Measurements from ENCODE around the gene SYCN. TPM values are rescaled to one million over a fixed set of nuclear protein-coding genes. Genes with fewer than 3 reads are reported as not detected.
"Not testable (repeated sequence)": the region's sequence is repeated elsewhere in the genome, so short reads cannot be mapped to it uniquely, and the experiment has no call there.

SYCN gene
- total and polyA plus RNA-seq, 2 of the 8 experiments (the other 6 are each of a cell fraction or from before 2014, with no cell fraction given) = not detected

- H3K23ac ChIP-seq (ENCODE audit: insufficient read length); H2AFZ ChIP-seq (ENCODE audit: low read length); H2AK5ac ChIP-seq (ENCODE audit: low read depth, low read length); H3K56ac ChIP-seq (replicated peaks; ENCODE audit: insufficient read length, low read depth, low read length); H2BK5ac ChIP-seq (ENCODE audit: low read depth, low read length); H2BK15ac ChIP-seq (ENCODE audit: low read length); H3K79me1 ChIP-seq (ENCODE audit: low read depth, low read length); H4K5ac ChIP-seq (ENCODE audit: insufficient read length, low read depth, low read length); FAIRE-seq; H3K14ac ChIP-seq (ENCODE audit: insufficient read length); H4K91ac ChIP-seq (replicated peaks; ENCODE audit: insufficient read length, low read length); H2BK12ac ChIP-seq (ENCODE audit: low read depth, low read length); H3K9ac ChIP-seq (replicated peaks in 1 of 4; ENCODE audit: extremely low read depth in 1 of 4, low read depth in 3 of 4, low read length in 3 of 4); H3K23me2 ChIP-seq (ENCODE audit: low read depth, low read length); DNase-seq (ENCODE audit: low read depth in 1 of 2, low spot score in 2 of 2); H3K9me3 ChIP-seq (ENCODE audit: insufficient read depth in 2 of 2, low read depth in 1 of 2, low read length in 1 of 2); POLR2A ChIA-PET (ENCODE audit: partially characterized antibody); H3K36me3 ChIP-seq (ENCODE audit: control insufficient read depth in 2 of 4, insufficient read depth in 4 of 4, low read length in 3 of 4); H3K4me3 ChIP-seq (ENCODE audit: extremely low read depth in 1 of 4, insufficient read depth in 2 of 4, low read depth in 3 of 4, low read length in 4 of 4); H3K18ac ChIP-seq (ENCODE audit: extremely low read depth, low read length); H4K8ac ChIP-seq (ENCODE audit: extremely low read depth, insufficient read depth, low read length); H3K4me2 ChIP-seq (ENCODE audit: insufficient read depth in 1 of 2, low read depth in 2 of 2, low read length in 2 of 2); H3K79me2 ChIP-seq (ENCODE audit: control insufficient read depth in 1 of 2, insufficient read depth in 2 of 2, low read length in 2 of 2); H3K27ac ChIP-seq (ENCODE audit: low read depth, low read length); H2BK120ac ChIP-seq (replicated peaks; ENCODE audit: low read depth, low read length); H4K20me1 ChIP-seq (replicated peaks in 1 of 2; ENCODE audit: control insufficient read depth in 1 of 2, insufficient read depth in 2 of 2, low read length in 2 of 2); H3K4ac ChIP-seq (replicated peaks; ENCODE audit: insufficient read length, low read depth, low read length); H2BK20ac ChIP-seq (ENCODE audit: low read length): not testable (repeated sequence)
- Histone ChIP-seq H3K27me3 (replicated peaks in 1 of 4; ENCODE audit: control insufficient read depth in 3 of 4, extremely low read depth in 1 of 4, insufficient read depth in 3 of 4, low read length in 3 of 4) (peaks cover 21 to 26% (median 22%) of the 10 kb centered on the region in 4 experiments), H3K4me1 (replicated peaks in 1 of 4; ENCODE audit: control insufficient read depth in 3 of 4, insufficient read depth in 4 of 4, low read length in 3 of 4) (peaks cover 0 to 14% (median 7%) of the 10 kb centered on the region in 4 experiments; a peak in 5 of 7 replicates)
- WGBS, 2 experiments (ENCODE audit: extremely low coverage in 1 of 2, insufficient coverage in 1 of 2, insufficient read length in 1 of 2, insufficient replicate concordance in 2 of 2, low coverage in 1 of 2, low lambda C conversion rate in 2 of 2, missing lambda C conversion rate in 1 of 2) = no CpG with 5 or more reads among the region's 13 CpGs
- CTCF ChIA-PET (ENCODE audit: partially characterized antibody) = interaction anchor here (0.6 to 0.8 kb wide), 2 partner anchors 9 to 20 kb away, joined by 3 to 4 read pairs; no protein-coding TSS in a partner anchor
Measured at GRCh38 chr19:39243741-39244140, 39.7 kb upstream of the SYCN start.

Measured in H1 (cell line).